ENCODE results near the gene TMEM266.

Gene TMEM266

DNA sequence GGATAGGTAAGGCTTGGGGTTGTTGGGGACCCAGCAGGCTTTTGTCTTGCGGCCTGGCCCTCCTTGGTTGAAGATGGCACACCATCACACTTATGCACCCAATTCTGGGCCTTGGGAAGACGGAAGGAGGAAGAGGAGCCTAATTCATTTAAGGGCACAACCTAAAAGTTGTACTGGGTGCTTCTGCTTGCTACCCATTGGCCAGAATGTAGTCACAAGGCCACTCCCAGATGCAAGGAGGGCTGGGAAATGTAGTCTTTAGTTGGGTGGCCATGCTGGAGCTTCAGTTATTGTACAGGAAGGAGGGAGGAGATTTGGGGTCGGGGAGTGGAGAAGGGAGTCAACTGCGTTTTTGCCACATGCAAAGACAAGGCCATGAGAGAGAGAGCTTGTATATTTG lies 109.2 kb downstream of the TMEM266 start:
- no peak for DNase-seq (ENCODE audit: extremely low read depth, insufficient read length)
- H3K36me3 ChIP-seq (ENCODE audit: control insufficient read depth, insufficient read depth, low read length) = no peaks in the 10 kb centered on the region
- no peaks in the 10 kb centered on the region for H3K27me3 ChIP-seq (replicated peaks; ENCODE audit: control insufficient read depth, insufficient read depth, low read length)
- no peak overlapping the region for H3K4me3 ChIP-seq (replicated peaks; ENCODE audit: low read depth, low read length)
- TF ChIP-seq, protein P1, sequence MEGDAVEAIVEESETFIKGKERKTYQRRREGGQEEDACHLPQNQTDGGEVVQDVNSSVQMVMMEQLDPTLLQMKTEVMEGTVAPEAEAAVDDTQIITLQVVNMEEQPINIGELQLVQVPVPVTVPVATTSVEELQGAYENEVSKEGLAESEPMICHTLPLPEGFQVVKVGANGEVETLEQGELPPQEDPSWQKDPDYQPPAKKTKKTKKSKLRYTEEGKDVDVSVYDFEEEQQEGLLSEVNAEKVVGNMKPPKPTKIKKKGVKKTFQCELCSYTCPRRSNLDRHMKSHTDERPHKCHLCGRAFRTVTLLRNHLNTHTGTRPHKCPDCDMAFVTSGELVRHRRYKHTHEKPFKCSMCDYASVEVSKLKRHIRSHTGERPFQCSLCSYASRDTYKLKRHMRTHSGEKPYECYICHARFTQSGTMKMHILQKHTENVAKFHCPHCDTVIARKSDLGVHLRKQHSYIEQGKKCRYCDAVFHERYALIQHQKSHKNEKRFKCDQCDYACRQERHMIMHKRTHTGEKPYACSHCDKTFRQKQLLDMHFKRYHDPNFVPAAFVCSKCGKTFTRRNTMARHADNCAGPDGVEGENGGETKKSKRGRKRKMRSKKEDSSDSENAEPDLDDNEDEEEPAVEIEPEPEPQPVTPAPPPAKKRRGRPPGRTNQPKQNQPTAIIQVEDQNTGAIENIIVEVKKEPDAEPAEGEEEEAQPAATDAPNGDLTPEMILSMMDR (IDR thresholded peaks at IDR 0.05; ENCODE audit: insufficient read depth, low read length, poor library complexity, severe bottlenecking) = no peak

DNA sequence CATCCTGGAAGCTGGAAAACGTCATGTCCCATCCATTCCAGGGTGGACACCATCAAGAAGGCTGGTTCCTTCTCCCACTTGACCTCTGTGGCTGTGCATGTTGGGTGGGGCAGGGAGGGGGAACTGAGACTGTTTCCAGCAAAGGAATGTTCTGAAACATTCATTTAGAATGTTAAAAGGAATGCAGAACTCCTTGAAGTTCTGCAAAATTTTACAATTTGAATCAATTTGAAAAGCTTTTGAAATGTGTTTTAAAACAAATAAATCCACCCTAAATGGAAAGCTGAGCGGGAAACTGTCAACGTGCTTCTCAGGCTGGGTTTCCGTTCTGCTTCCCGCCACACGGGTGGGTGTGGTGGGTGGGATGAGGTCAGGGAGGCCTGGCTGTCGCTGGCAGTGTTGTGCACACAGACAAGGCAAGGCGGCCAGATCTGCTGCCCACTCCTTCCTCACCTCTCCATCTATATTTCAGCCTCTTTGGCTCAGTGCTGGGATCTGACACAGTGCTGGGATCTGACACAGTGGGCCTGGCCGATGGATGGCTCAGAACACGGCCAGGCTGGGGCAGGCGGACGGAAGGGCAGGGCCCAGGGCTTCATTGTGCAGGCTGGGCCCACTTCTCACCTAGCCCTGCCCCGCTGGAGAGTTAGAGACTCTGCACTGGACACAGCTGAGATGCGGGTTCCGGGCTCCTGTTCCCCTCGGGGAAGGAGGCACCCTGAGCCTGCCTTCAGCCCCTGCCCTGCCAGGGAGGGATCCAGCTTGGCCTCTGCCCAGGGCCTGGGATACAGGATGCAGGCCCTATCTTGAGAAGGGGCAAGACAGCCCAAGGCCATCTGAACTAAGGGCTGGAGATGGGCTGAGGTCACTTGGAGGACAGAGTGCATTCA lies 110.4 kb downstream of the TMEM266 start:
- Histone ChIP-seq H3K36me3 (ENCODE audit: control insufficient read depth, insufficient read depth, low read length) (no peaks in the 10 kb centered on the region), H3K4me3 (replicated peaks; ENCODE audit: low read depth, low read length) (no peak overlapping the region), H3K27me3 (replicated peaks; ENCODE audit: control insufficient read depth, insufficient read depth, low read length) (no peaks in the 10 kb centered on the region)
- TF ChIP-seq, protein P1 (IDR thresholded peaks at IDR 0.05; ENCODE audit: insufficient read depth, low read length, poor library complexity, severe bottlenecking) = no peak
- DNase-seq (ENCODE audit: extremely low read depth, insufficient read length) = no peak

- no peak for DNase-seq (ENCODE audit: extremely low read depth, insufficient read length)
- H3K27me3 ChIP-seq (replicated peaks; ENCODE audit: control insufficient read depth, insufficient read depth, low read length) = no peaks in the 10 kb centered on the region
- no peaks in the 10 kb centered on the region for H3K36me3 ChIP-seq (ENCODE audit: control insufficient read depth, insufficient read depth, low read length)
- no peak overlapping the region for H3K4me3 ChIP-seq (replicated peaks; ENCODE audit: low read depth, low read length)
- TF ChIP-seq, protein P1 (IDR thresholded peaks at IDR 0.05; ENCODE audit: insufficient read depth, low read length, poor library complexity, severe bottlenecking) = no peak
Measured at GRCh38 chr15:76172782-76173181, 113.0 kb downstream of the TMEM266 start.

GRCh38 chr15:76173317-76173834 lies 113.6 kb downstream of the TMEM266 start:
- H3K4me3 ChIP-seq (replicated peaks; ENCODE audit: low read depth, low read length) = no peak overlapping the region
- TF ChIP-seq, protein P1 (IDR thresholded peaks at IDR 0.05; ENCODE audit: insufficient read depth, low read length, poor library complexity, severe bottlenecking) = no peak
- no peaks in the 10 kb centered on the region for H3K36me3 ChIP-seq (ENCODE audit: control insufficient read depth, insufficient read depth, low read length)
- DNase-seq (ENCODE audit: extremely low read depth, insufficient read length) = no peak
- H3K27me3 ChIP-seq (replicated peaks; ENCODE audit: control insufficient read depth, insufficient read depth, low read length) = no peaks in the 10 kb centered on the region

GRCh38 chr15:76174654-76175053 lies 114.9 kb downstream of the TMEM266 start:
- TF ChIP-seq, protein P1 (IDR thresholded peaks at IDR 0.05; ENCODE audit: insufficient read depth, low read length, poor library complexity, severe bottlenecking) = no peak
- DNase-seq (ENCODE audit: extremely low read depth, insufficient read length) = no peak
- Histone ChIP-seq H3K27me3 (replicated peaks; ENCODE audit: control insufficient read depth, insufficient read depth, low read length) (no peaks in the 10 kb centered on the region), H3K4me3 (replicated peaks; ENCODE audit: low read depth, low read length) (no peak overlapping the region), H3K36me3 (ENCODE audit: control insufficient read depth, insufficient read depth, low read length) (no peaks in the 10 kb centered on the region)
